ENCODE data around the gene C1orf210.
A peak's percentile ranks its signal among the peaks of the same experiment; 100 is the strongest.

C1orf210 gene

GRCh38 chr1:43270421-43271095 lies 14.8 kb downstream of the C1orf210 start:
- TF ChIP-seq CTCF (IDR thresholded peaks at IDR 0.05; ENCODE audit: extremely low read depth, insufficient read depth, missing control alignments): no peak
- DNase-seq (ENCODE audit: low spot score): peak; percentile 27
- in situ Hi-C loops (cut with MboI; ENCODE audit: low pct_unique_long_range_greater_than_20kb, low sequenced_read_pairs, unreplicated experiment): no loop called here

DNA sequence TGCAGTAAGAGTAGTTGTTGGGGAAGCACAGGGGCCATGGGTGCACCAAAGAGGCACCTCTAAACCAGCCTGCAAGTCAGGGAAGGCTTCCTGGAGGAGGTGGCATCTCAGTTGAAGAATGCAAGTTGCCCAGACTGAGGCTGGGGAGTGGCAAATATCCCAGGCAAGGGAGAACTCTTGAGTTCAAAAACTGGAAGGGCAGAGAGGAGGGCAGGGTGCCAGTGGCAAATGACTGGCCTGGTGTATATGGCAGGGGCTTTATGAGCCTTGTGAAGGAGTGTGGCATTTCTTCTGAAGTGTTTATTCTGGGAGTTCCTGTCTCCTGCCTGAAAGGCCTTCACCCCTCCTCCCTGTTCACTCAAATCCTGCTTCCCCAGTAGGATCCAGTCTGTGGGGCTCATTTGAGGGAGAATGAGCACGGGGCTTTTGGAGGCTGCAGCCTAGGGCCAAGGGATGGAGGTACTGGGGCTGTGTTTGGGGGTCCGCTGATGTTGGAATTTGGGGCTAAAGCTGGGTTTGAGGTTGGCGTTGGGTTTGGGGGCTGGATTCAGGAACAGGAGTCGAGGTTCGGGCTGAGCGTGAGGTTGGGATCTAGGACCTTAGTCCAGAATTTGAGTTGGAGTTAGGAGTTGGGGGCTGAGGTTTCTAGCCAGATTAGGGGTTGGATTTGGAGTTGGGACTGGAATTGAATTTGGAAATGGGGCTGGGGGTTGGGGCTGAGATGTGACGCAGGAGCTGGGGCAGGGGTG lies 15.6 kb downstream of the C1orf210 start, which contains the start of gene TMEM125:
Gene TMEM125 (plus strand): TSS at position 357 of the 749 bp plus-strand sequence. CDS start 2,740 bp downstream, outside the sequence.
- in situ Hi-C loops (cut with MboI; ENCODE audit: low pct_unique_long_range_greater_than_20kb, low sequenced_read_pairs, unreplicated experiment): no loop called here
- peak; percentile 15 for DNase-seq (ENCODE audit: low spot score)
- no peak for TF ChIP-seq CTCF (IDR thresholded peaks at IDR 0.05; ENCODE audit: extremely low read depth, insufficient read depth, missing control alignments)

GRCh38 chr1:43267818-43268425 lies 17.5 kb downstream of the C1orf210 start:
- TF ChIP-seq CTCF (IDR thresholded peaks at IDR 0.05; ENCODE audit: extremely low read depth, insufficient read depth, missing control alignments): no peak
- in situ Hi-C loops (cut with MboI; ENCODE audit: low pct_unique_long_range_greater_than_20kb, low sequenced_read_pairs, unreplicated experiment): no loop called here
- no peak for DNase-seq (ENCODE audit: low spot score)

DNA sequence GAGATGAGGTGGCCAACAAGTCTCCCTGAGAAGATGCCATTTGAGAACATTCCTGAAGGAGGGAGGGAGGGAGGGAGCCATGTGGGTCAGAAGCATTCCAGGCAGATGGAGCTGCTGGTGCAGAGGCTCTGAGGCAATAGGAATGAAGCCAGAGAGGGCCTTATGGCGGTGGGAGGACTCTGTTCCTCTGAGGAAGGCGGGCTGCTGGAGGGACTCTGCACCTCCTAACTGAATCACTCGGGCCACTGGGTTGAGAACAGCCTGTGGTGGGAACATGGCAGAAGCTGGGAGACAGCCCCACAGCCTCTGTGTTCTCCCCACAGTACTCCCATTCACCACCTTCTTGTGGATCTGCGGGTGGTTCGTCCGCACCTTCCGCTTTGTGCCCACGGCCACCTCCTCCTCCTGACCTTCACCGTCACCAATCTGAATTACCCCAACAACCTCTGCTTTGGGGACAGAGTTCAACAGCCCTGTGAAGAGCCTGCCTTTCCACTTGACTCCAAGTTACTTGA lies 18.0 kb downstream of the C1orf210 start:
- no peak for DNase-seq (ENCODE audit: low spot score)
- in situ Hi-C loops (cut with MboI; ENCODE audit: low pct_unique_long_range_greater_than_20kb, low sequenced_read_pairs, unreplicated experiment): no loop called here
- TF ChIP-seq CTCF (IDR thresholded peaks at IDR 0.05; ENCODE audit: extremely low read depth, insufficient read depth, missing control alignments): no peak

GRCh38 chr1:43266881-43267280 lies 18.5 kb downstream of the C1orf210 start:
- in situ Hi-C loops (cut with MboI; ENCODE audit: low pct_unique_long_range_greater_than_20kb, low sequenced_read_pairs, unreplicated experiment): no loop called here
- DNase-seq (ENCODE audit: low spot score): no peak
- TF ChIP-seq CTCF (IDR thresholded peaks at IDR 0.05; ENCODE audit: extremely low read depth, insufficient read depth, missing control alignments): no peak

GRCh38 chr1:43265431-43265830 lies 19.9 kb downstream of the C1orf210 start:
- in situ Hi-C loops (cut with MboI; ENCODE audit: low pct_unique_long_range_greater_than_20kb, low sequenced_read_pairs, unreplicated experiment): no loop called here
- DNase-seq (ENCODE audit: low spot score): no peak
- no peak for TF ChIP-seq CTCF (IDR thresholded peaks at IDR 0.05; ENCODE audit: extremely low read depth, insufficient read depth, missing control alignments)
